HepG2 (cell line): ENCODE measurements around the gene LTB4R2. TPM values are rescaled to one million over a fixed set of nuclear protein-coding genes. Genes with fewer than 3 reads are reported as not detected.

Experiments used
- AKNA ChIP-seq: sonication (generic); formaldehyde crosslinking; IDR thresholded peaks from 2 replicates; pipeline ENCODE4 v1.4.0; 2020; ENCODE audit warnings: missing genetic modification reagents, borderline replicate concordance
- ARID3A ChIP-seq: IDR thresholded peaks from 2 replicates; pipeline ENCODE4 v1.6.1; 2012; ENCODE audit warnings: low read depth, low read length, improper control_type of control experiment
- DMAP1 ChIP-seq: IDR thresholded peaks from 2 replicates; pipeline ENCODE4 v1.6.1; 2016
- FOXC1 ChIP-seq: sonication (generic); formaldehyde crosslinking; IDR thresholded peaks from 2 replicates; pipeline ENCODE4 v1.8.0; 2022; ENCODE audit warnings: mild to moderate bottlenecking, missing genetic modification reagents, borderline replicate concordance
- GATAD2A ChIP-seq: IDR thresholded peaks from 2 replicates; pipeline ENCODE4 v1.6.1; 2016
- MLXIP ChIP-seq: sonication (generic); formaldehyde crosslinking; IDR thresholded peaks from 2 replicates; pipeline ENCODE4 v1.9.0; 2021; ENCODE audit warnings: missing genetic modification reagents, borderline replicate concordance
- PTBP1 ChIP-seq: fragments of 200-400 bp; formaldehyde crosslinking; IDR thresholded peaks from 2 replicates; pipeline ENCODE4 v1.6.1; 2018; ENCODE audit warnings: low read length, low read depth; ENCODE audit not compliant: poor library complexity, severe bottlenecking
- TBL1XR1 ChIP-seq: fragments of 150-350 bp; IDR thresholded peaks from 2 replicates; pipeline ENCODE4 v1.6.1; 2014; ENCODE audit warnings: borderline replicate concordance, low read length; ENCODE audit not compliant: partially characterized antibody
- ZBTB39 ChIP-seq: sonication (generic); formaldehyde crosslinking; IDR thresholded peaks from 2 replicates; pipeline ENCODE4 v1.5.0; 2020; ENCODE audit warnings: missing genetic modification reagents
- ZFP82 ChIP-seq: sonication (generic); formaldehyde crosslinking; IDR thresholded peaks from 2 replicates; pipeline ENCODE4 v1.5.1; 2020; ENCODE audit warnings: mild to moderate bottlenecking, missing genetic modification reagents, borderline replicate concordance
- ZFP91 ChIP-seq: sonication (generic); formaldehyde crosslinking; IDR thresholded peaks from 2 replicates; pipeline ENCODE4 v1.9.0; 2022; ENCODE audit warnings: missing genetic modification reagents, mild to moderate bottlenecking, borderline replicate concordance
- ZNF232 ChIP-seq: sonication (generic); formaldehyde crosslinking; IDR thresholded peaks from 2 replicates; pipeline ENCODE4 v1.4.0; 2020; ENCODE audit warnings: missing genetic modification reagents, borderline replicate concordance
- ZNF33A ChIP-seq: sonication (generic); formaldehyde crosslinking; IDR thresholded peaks from 2 replicates; pipeline ENCODE4 v1.5.1; 2020; ENCODE audit warnings: missing genetic modification reagents, mild to moderate bottlenecking, moderate library complexity, borderline replicate concordance
- ZNF549 ChIP-seq: sonication (generic); formaldehyde crosslinking; IDR thresholded peaks from 2 replicates; pipeline ENCODE4 v1.5.0; 2020; ENCODE audit warnings: missing genetic modification reagents
- polyA plus RNA-seq, 8 experiments: library from polyadenylated mRNA; depleted of rRNA in 3 of 8; stranded (reverse) in 7 of 8; unstranded in 1 of 8; fragments of >200 nt; fragmentation: Illumina TruSeq in 4 of 8; extraction: Trizol in 4 of 8; gene quantifications; 2 replicates each; pipeline versions ENCODE4 v1.2.1 to v1.2.3, GENCODE V29; 2011 to 2016; ENCODE audit warnings: low read depth in 4 of 8, missing spikeins in 1 of 8, mixed read lengths in 1 of 8; ENCODE audit not compliant: insufficient read depth in 1 of 8
- total RNA-seq, 5 experiments: library from RNA; depleted of rRNA; stranded (reverse); fragments of >200 nt; fragmentation: Illumina TruSeq; extraction: Trizol; gene quantifications; 2 replicates each; pipeline ENCODE4 v1.2.3, GENCODE V29; 2016; ENCODE audit warnings: low read depth in 1 of 5

Gene LTB4R2
- total and polyA plus RNA-seq, 2 of the 13 experiments (the other 11 are each of a cell fraction or from before 2014, with no cell fraction given), result 3.9 to 6.9 TPM

- TF ChIP-seq ZBTB39 (no peak), DMAP1 (CRISPR knock-in tag) (no peak), ZFP91 (CRISPR knock-in tag) (no peak), FOXC1 (CRISPR knock-in tag) (0 out of 2 replicates have a peak, but pooled peaks have one; percentile 15), ZFP82 (CRISPR knock-in tag) (no peak), ZNF33A (CRISPR knock-in tag) (no peak), AKNA (CRISPR knock-in tag) (no peak), TBL1XR1 (no peak), GATAD2A (CRISPR knock-in tag) (peak; percentile 47), ARID3A (peak; percentile 76), PTBP1 (no peak), ZNF549 (CRISPR knock-in tag) (no peak), MLXIP (CRISPR knock-in tag) (no peak), ZNF232 (CRISPR knock-in tag) (no peak)
Observed at GRCh38 chr14:24343795-24344660, 34.1 kb downstream of the LTB4R2 start (continued).
